B cell (primary cell): ENCODE data around the gene TMEM30B. TPM values are rescaled to one million over a fixed set of nuclear protein-coding genes. Genes with fewer than 3 reads are reported as not detected.

Experiments
- ATAC-seq: fragments of 200-7000 bp; cut with Tn5 transposase; one replicate; pipeline ENCODE4 v1.10.0; 2021; ENCODE audit warnings: low read depth, mild to moderate bottlenecking, moderate number of reproducible peaks, moderate library complexity
- CTCF ChIA-PET: fragments of 350-600 bp; sonication (Branson Sonifier 250); formaldehyde crosslinking; loops from one replicate; lab custom pipeline; 2021; ENCODE audit warnings: antibody characterized with exemption, inconsistent platforms; lab: Charles Lee
- POLR2A ChIA-PET: fragments of 350-600 bp; sonication (Branson Sonifier 250); formaldehyde crosslinking; loops from one replicate; lab custom pipeline; 2021; ENCODE audit warnings: antibody characterized with exemption; lab: Charles Lee
- DNase-seq: peaks from one replicate; pipeline ENCODE4 v3.0.0; 2013
- H2AFZ ChIP-seq: 2 replicates; pipeline ENCODE4 v1.6.1; 2012; ENCODE audit warnings: mild to moderate bottlenecking, low read depth, low read length; ENCODE audit not compliant: insufficient read depth, poor library complexity, severe bottlenecking
- H3K27ac ChIP-seq, 2 donors: 1 replicate in 1 of 2; 2 replicates in 1 of 2; pipeline ENCODE4 v1.5.1; 2012 to 2013; ENCODE audit warnings: low read length in 2 of 2, mild to moderate bottlenecking in 2 of 2, moderate library complexity in 1 of 2
- H3K27me3 ChIP-seq, 4 experiments: fragments of 200-600 bp in 1 of 4; sonication (generic) in 1 of 4; replicated peaks in 1 of 4; 1 replicate in 2 of 4; 2 replicates in 2 of 4; pipeline versions ENCODE4 v1.6.1 to v1.7.0; 2013 to 2016; ENCODE audit warnings: low read length in 3 of 4, mild to moderate bottlenecking in 2 of 4, mixed read lengths in 1 of 4, moderate library complexity in 1 of 4; ENCODE audit not compliant: insufficient read depth in 4 of 4, control insufficient read depth in 3 of 4; ENCODE audit errors: control extremely low read depth in 1 of 4
- H3K36me3 ChIP-seq, 2 experiments: replicated peaks in 1 of 2; 1 replicate in 1 of 2; 2 replicates in 1 of 2; pipeline versions ENCODE4 v1.6.1 to v1.7.1; 2013; ENCODE audit warnings: low read length in 1 of 2; ENCODE audit not compliant: insufficient read depth in 2 of 2, control insufficient read depth in 1 of 2; ENCODE audit errors: control extremely low read depth in 1 of 2, extremely low read depth in 1 of 2
- H3K4me1 ChIP-seq, 2 donors: fragments of 200-600 bp in 1 of 2; sonication (generic) in 1 of 2; 1 replicate in 1 of 2; 2 replicates in 1 of 2; pipeline versions ENCODE4 v1.5.1 to v1.6.1; 2013 to 2017; ENCODE audit warnings: low read length in 2 of 2; ENCODE audit not compliant: control insufficient read depth in 2 of 2, insufficient read depth in 2 of 2
- H3K4me2 ChIP-seq: replicated peaks from 2 replicates; pipeline ENCODE3; 2012; ENCODE audit warnings: mild to moderate bottlenecking, low read depth, low read length; ENCODE audit not compliant: poor library complexity, severe bottlenecking
- H3K4me3 ChIP-seq, 5 experiments: fragments of 200-600 bp in 1 of 5; sonication (generic) in 1 of 5; 1 replicate in 3 of 5; 2 replicates in 2 of 5; pipeline versions ENCODE4 v1.5.1 to v1.7.0; 2011 to 2016; ENCODE audit warnings: low read length in 4 of 5, mild to moderate bottlenecking in 4 of 5, low read depth in 2 of 5, control low read depth in 1 of 5, moderate library complexity in 1 of 5; ENCODE audit not compliant: insufficient read depth in 1 of 5; ENCODE audit errors: control extremely low read depth in 1 of 5, extremely low read depth in 1 of 5
- H3K79me2 ChIP-seq: fragments of 200-600 bp; sonication (generic); one replicate; pipeline ENCODE4 v1.6.0; 2016; ENCODE audit warnings: low read length; ENCODE audit not compliant: control insufficient read depth, insufficient read depth
- H3K9ac ChIP-seq: fragments of 200-600 bp; sonication (generic); 2 replicates; pipeline ENCODE4 v1.6.1; 2017; ENCODE audit warnings: mild to moderate bottlenecking, low read length, moderate library complexity
- H3K9me3 ChIP-seq, 3 donors: one replicate each; pipeline versions ENCODE4 v1.6.1 to v1.7.1; 2013; ENCODE audit warnings: low read length in 2 of 3; ENCODE audit not compliant: control insufficient read depth in 2 of 3, insufficient read depth in 1 of 3; ENCODE audit errors: control extremely low read depth in 1 of 3
- H4K20me1 ChIP-seq: 2 replicates; pipeline ENCODE4 v1.6.0; 2012; ENCODE audit warnings: mild to moderate bottlenecking, low read length; ENCODE audit not compliant: insufficient read depth, control insufficient read depth, poor library complexity, severe bottlenecking
- H3K27ac Mint-ChIP-seq: one replicate; pipeline ENCODE4 v1.8.0; 2021; ENCODE audit warnings: mixed read lengths
- H3K27me3 Mint-ChIP-seq: one replicate; pipeline ENCODE4 v1.8.0; 2021; ENCODE audit warnings: mixed read lengths
- H3K4me1 Mint-ChIP-seq: one replicate; pipeline ENCODE4 v1.8.0; 2021; ENCODE audit warnings: mixed read lengths
- H3K4me3 Mint-ChIP-seq: one replicate; pipeline ENCODE4 v1.8.0; 2021; ENCODE audit warnings: mixed read lengths
- H3K9me3 Mint-ChIP-seq: one replicate; pipeline ENCODE4 v1.8.0; 2022; ENCODE audit warnings: mixed read lengths; ENCODE audit not compliant: insufficient read depth
- CTCF ChIP-seq: fragments of 200-600 bp; IDR thresholded peaks from one replicate; pipeline ENCODE4 v1.8.0; 2022; ENCODE audit warnings: antibody characterized with exemption, mild to moderate bottlenecking
- EZH2 ChIP-seq: IDR thresholded peaks from 2 replicates; pipeline ENCODE4 v1.6.1; 2012; ENCODE audit warnings: borderline replicate concordance, low read depth, mild to moderate bottlenecking, moderate library complexity, low read length; ENCODE audit not compliant: insufficient read depth, poor library complexity, severe bottlenecking
- WGBS: methylation state at CpG from one replicate; pipeline ENCODE4 v1.1.5; 2013; ENCODE audit warnings: missing lambda C conversion rate; ENCODE audit not compliant: insufficient coverage; 5-methylcytosine and 5-hydroxymethylcytosine counted together
- intact Hi-C: fragments of 100-400 bp; cut with micrococcal nuclease; formaldehyde crosslinking; loops from one replicate; pipeline ENCODE4 v1.10.0; 2022
- polyA plus RNA-seq: library from polyadenylated mRNA; depleted of rRNA; stranded (reverse); fragments of >200 nt; gene quantifications from 2 replicates; pipeline ENCODE4 v1.2.3, GENCODE V29; 2012
- total RNA-seq, 2 donors: library from RNA; stranded (reverse); fragments of 120-200 nt in 1 of 2; gene quantifications; 1 replicate in 1 of 2; 2 replicates in 1 of 2; pipeline versions ENCODE4 v1.2.3 to v1.2.4, GENCODE V29; 2013 to 2022

TMEM30B gene
- total and polyA plus RNA-seq, 2 donors (not counting 1 experiment from before 2014, with no cell fraction given) = 0.19 to 0.20 TPM

DNA sequence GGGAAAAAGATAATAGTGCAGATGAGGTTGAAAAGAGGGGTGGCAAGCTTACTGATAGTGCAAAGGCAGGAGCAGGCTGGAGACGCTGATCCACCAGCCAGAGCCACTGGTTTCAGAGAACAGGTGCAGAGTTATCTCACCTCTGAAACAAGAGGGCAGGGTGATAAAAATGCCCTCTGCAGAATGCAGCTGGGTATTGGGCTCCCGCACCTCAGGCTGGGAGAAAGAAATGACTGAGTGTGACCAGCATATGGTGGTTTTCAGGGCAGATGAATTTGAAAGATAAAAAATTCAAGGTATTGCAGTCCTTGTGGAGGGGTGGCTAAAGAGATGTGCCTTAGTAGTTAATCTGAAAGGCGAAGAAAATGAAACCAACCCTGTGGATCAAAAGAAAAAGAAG, 2.9 kb upstream of the TMEM30B start:
- Histone ChIP-seq H2AFZ (no peak overlapping the region), H3K79me2 (no peaks in the 10 kb centered on the region), H3K36me3 (no peaks in the 10 kb centered on the region), H3K4me1 (peaks cover 10 to 18% of the 10 kb centered on the region in 2 donors), H3K27me3 (peaks cover 0 to 29% (median 25%) of the 10 kb centered on the region in 4 experiments), H3K27ac (no peak overlapping the region), H3K9me3 (peaks cover 0 to 4% (median 0%) of the 10 kb centered on the region in 3 donors), H3K4me3 (no peak overlapping the region), H3K4me2 (no peak overlapping the region), H3K9ac (no peak overlapping the region), H4K20me1 (no peaks in the 10 kb centered on the region)
- ATAC-seq (no peak), DNase-seq (no peak)
- H3K27ac Mint-ChIP-seq = no peak overlapping the region
- peaks cover 60% of the 10 kb centered on the region for H3K27me3 Mint-ChIP-seq
- ChIA-PET POLR2A (no interaction called here), CTCF (interaction anchor here (0.6 to 1.3 kb wide), 2 partner anchors 554 to 934 kb away, joined by 3 read pairs; no protein-coding TSS in a partner anchor)
- H3K4me1 Mint-ChIP-seq = peaks cover 13% of the 10 kb centered on the region
- intact Hi-C loops = no loop called here
- no peaks in the 10 kb centered on the region for H3K9me3 Mint-ChIP-seq
- TF ChIP-seq CTCF (no peak), EZH2 (no peak)
- WGBS = 82% methylated on average over 3 of the region's 3 CpGs
- H3K4me3 Mint-ChIP-seq = no peak overlapping the region

GRCh38 chr14:61282746-61283145, 1.6 kb upstream of the TMEM30B start:
- H3K4me2 ChIP-seq = no peak overlapping the region
- no peak overlapping the region for H2AFZ ChIP-seq
- peaks cover 13% of the 10 kb centered on the region for H3K4me1 Mint-ChIP-seq
- no peak overlapping the region for H3K4me3 ChIP-seq
- WGBS = no CpG with 5 or more reads among the region's 2 CpGs
- H3K4me1 ChIP-seq = peaks cover 10 to 18% of the 10 kb centered on the region in 2 donors
- no peak for ATAC-seq
- H3K27ac Mint-ChIP-seq = no peak overlapping the region
- ChIA-PET CTCF (interaction anchor here (1.2 kb wide), 1 partner anchor 933 kb away, joined by 3 read pairs; no protein-coding TSS in a partner anchor), POLR2A (no interaction called here)
- no peak overlapping the region for H3K9ac ChIP-seq
- H3K27me3 Mint-ChIP-seq = peaks cover 66% of the 10 kb centered on the region
- TF ChIP-seq CTCF = no peak
- no peak for TF ChIP-seq EZH2
- DNase-seq = no peak
- H3K9me3 Mint-ChIP-seq = no peaks in the 10 kb centered on the region
- no peak overlapping the region for H3K4me3 Mint-ChIP-seq
- H3K27ac ChIP-seq = no peak overlapping the region
- H3K9me3 ChIP-seq = peaks cover 0 to 4% (median 0%) of the 10 kb centered on the region in 3 donors
- intact Hi-C loops = no loop called here
- H4K20me1 ChIP-seq = no peaks in the 10 kb centered on the region
- no peaks in the 10 kb centered on the region for H3K79me2 ChIP-seq
- H3K36me3 ChIP-seq = no peaks in the 10 kb centered on the region
- H3K27me3 ChIP-seq = peaks cover 0 to 29% (median 26%) of the 10 kb centered on the region in 4 experiments
